Pancreas (tissue), 10 donors: ENCODE results near the gene TIPARP. TPM values are rescaled to one million over a fixed set of nuclear protein-coding genes. Genes with fewer than 3 reads are reported as not detected.
A peak's percentile ranks its signal among the peaks of the same experiment; 100 is the strongest.

Experiments
- ATAC-seq, 4 donors: fragments of 200-7000 bp; cut with Tn5 transposase; one replicate each; pipeline versions ENCODE4 v1.8.0 to v1.9.1; 2020; ENCODE audit warnings: mild to moderate bottlenecking in 4 of 4, moderate library complexity in 4 of 4
- DNase-seq, 6 donors: peaks; one replicate each; pipeline ENCODE4 v3.0.0-alpha.2; 2020
- FAIRE-seq: peaks from 2 replicates; lab custom pipeline; 2012; peaks lifted over from hg19 to GRCh38; lab: Jason Lieb, UNC
- H3K27ac ChIP-seq, 4 donors: fragments of 200-600 bp; sonication (generic); 1 replicate in 3 of 4; 2 replicates in 1 of 4; pipeline versions ENCODE4 v1.5.0 to v1.8.0; 2020
- H3K27me3 ChIP-seq, 4 donors: fragments of 200-600 bp; one replicate each; pipeline ENCODE4 v1.8.0; 2021
- H3K36me3 ChIP-seq, 3 donors: fragments of 200-600 bp; sonication (generic) in 1 of 3; one replicate each; pipeline versions ENCODE4 v1.5.0 to v1.8.0; 2020 to 2021
- H3K4me1 ChIP-seq, 3 donors: fragments of 200-600 bp; one replicate each; pipeline ENCODE4 v1.8.0; 2021
- H3K4me3 ChIP-seq, 4 donors: fragments of 200-600 bp; sonication (generic) in 2 of 4; one replicate each; pipeline versions ENCODE4 v1.5.0 to v1.8.0; 2020 to 2021
- H3K9me3 ChIP-seq, 4 donors: fragments of 200-600 bp; one replicate each; pipeline ENCODE4 v1.8.0; 2021
- CTCF ChIP-seq, 4 donors: fragments of 200-600 bp; sonication (generic) in 3 of 4; IDR thresholded peaks; one replicate each; pipeline versions ENCODE4 v1.5.0 to v1.8.0; 2021; ENCODE audit warnings: antibody characterized with exemption in 4 of 4
- WGBS, 2 donors: extraction: QIAGEN DNeasy Blood & Tissue Kit; methylation state at CpG; one replicate each; pipeline ENCODE4 v1.1.7; 2013; 5-methylcytosine and 5-hydroxymethylcytosine counted together
- intact Hi-C, 3 donors: fragments of 100-400 bp; cut with DNase I; formaldehyde crosslinking; loops; one replicate each; pipeline versions ENCODE4 v1.11.1 to v1.14.2; 2022
- polyA plus RNA-seq, 2 donors: library from polyadenylated mRNA; stranded (reverse); fragments of 200-250 nt; gene quantifications; one replicate each; pipeline ENCODE4 v1.2.3, GENCODE V29; 2013
- total RNA-seq, 6 donors: library from RNA; stranded (reverse); fragmentation: NEBNext Ultra II Directional in 4 of 6; extraction: Animal tissue kit (Norgen Biotek cat#: 25700) in 4 of 6; gene quantifications; one replicate each; pipeline versions ENCODE4 v1.2.1 to v1.2.4, GENCODE V29; 2021 to 2023
- donor health status: healthy with polysubstance abuse.
- donor health status: DM: no; HTN: no; CAD: no; lungs with moderate emphysema.
- donor health status: DM: no; HTN: no; CAD: no.
- donor health status: control.
- donor health status: control.
- donor health status: Bipolar disorder and iron deficiency.
- donor health status: DM: yes; HTN: yes; CAD: no.
- donor health status: DM: no; HTN: no; CAD: no.
- donor health status: DM: no; HTN: no; CAD: no.
- donor health status: DM: yes; HTN: yes; CAD: no.

TIPARP gene
- total and polyA plus RNA-seq, 8 donors = 6.0 to 15.0 (median 10.1) TPM

DNA sequence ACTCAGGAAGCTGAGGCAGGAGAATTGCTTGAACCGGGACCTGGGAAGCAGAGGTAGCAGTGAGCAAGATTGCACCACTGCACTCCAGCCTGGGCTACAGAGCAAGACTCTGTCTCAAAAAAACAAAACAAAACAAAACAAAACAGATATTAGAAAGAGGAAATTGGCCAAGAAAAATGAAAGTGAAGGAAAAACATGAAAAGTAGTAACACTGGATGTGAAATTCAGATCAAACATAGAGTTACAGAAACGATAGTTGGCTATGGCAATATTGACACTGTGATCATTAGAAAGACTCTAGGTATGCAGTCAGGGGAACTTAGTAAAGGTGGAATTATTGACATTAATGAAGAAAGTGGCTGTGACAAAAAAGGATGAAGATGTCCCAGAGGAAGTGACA lies 13.2 kb upstream of the TIPARP start:
- no peak for FAIRE-seq
- H3K27ac ChIP-seq = no peak overlapping the region
- TF ChIP-seq CTCF (IDR thresholded peaks at IDR 0.05) = no peak
- H3K36me3 ChIP-seq = no peaks in the 10 kb centered on the region
- intact Hi-C loops = loop anchor here in 1 of 3 donors (10.0 kb wide), 1 partner anchor 96 kb away; no protein-coding TSS in a partner anchor
- H3K27me3 ChIP-seq = no peaks in the 10 kb centered on the region
- WGBS, 2 donors = 70 to 76% methylated on average over 2 of the region's 2 CpGs
- DNase-seq = no peak
- H3K9me3 ChIP-seq = no peaks in the 10 kb centered on the region
- H3K4me1 ChIP-seq = peaks cover 0 to 12% (median 0%) of the 10 kb centered on the region in 3 donors
- no peak overlapping the region for H3K4me3 ChIP-seq
- ATAC-seq = no peak

DNA sequence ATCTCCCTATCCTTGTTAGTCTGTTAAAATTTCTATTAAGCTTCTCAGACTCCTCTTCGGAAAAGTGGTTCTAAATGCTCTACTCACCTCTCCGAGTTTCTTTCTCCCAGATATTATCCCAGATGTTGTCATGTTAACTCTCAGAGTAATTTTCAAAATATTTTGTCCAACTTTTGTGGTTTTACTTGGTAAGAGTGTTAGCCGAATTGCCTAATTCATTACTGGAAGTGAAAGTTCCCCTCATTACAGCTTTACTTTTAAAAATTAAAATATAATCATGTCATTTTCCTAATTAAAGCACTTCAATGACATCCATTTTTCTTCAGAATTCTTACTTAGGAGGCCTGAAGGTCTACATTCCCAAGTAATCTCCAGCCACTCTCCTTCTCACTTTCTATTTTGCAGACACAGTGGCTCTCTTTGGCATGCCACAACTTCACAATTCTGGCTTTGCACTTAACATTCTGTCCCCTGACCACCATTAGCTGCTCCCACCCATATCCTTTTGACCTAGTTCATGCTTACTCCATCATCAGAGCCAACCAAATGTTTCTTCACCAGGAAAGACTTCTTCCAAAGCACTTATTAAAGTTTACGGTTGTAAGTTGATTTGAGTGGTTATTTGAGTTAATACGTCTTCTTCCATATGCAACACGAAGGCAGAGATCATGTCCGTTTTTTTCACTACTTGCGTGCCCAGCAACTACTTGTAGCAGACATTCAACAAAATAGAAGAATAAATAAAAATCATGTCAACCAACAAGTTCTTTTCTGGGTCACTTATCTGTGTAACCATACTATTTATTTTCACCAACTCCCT lies 10.2 kb upstream of the TIPARP start:
- H3K27me3 ChIP-seq = no peaks in the 10 kb centered on the region
- no peaks in the 10 kb centered on the region for H3K36me3 ChIP-seq
- H3K9me3 ChIP-seq = no peaks in the 10 kb centered on the region
- intact Hi-C loops = loop anchor here in 1 of 3 donors (10.0 kb wide), 1 partner anchor 99 kb away; no protein-coding TSS in a partner anchor
- ATAC-seq = no peak
- no peak for DNase-seq
- WGBS, 2 donors = 86 to 92% methylated on average over 8 of the region's 8 CpGs
- no peak overlapping the region for H3K4me3 ChIP-seq
- peaks cover 0 to 17% (median 3%) of the 10 kb centered on the region in 3 donors for H3K4me1 ChIP-seq
- H3K27ac ChIP-seq = no peak overlapping the region
- FAIRE-seq = no peak
- no peak for TF ChIP-seq CTCF (IDR thresholded peaks at IDR 0.05)

DNA sequence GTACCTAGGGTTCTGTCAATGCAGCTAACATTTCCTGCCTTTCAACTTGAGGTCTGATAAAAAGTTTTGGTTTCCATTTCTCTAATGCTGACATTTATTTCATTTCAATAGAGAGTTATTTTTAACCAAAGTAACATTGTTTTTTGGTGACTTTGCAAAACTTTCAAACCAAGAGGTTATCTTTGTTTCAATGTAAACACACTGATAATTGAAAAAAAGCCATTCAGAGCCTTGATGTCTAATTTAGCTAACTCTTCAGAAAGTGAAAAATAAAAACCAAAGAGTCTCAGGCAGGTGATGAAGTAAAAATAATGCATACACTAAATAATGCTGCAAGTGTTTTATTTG lies 9.6 kb upstream of the TIPARP start:
- Histone ChIP-seq H3K36me3 (no peaks in the 10 kb centered on the region), H3K27me3 (no peaks in the 10 kb centered on the region), H3K4me1 (peaks cover 0 to 17% (median 3%) of the 10 kb centered on the region in 3 donors), H3K4me3 (no peak overlapping the region), H3K9me3 (no peaks in the 10 kb centered on the region), H3K27ac (no peak overlapping the region)
- DNase-seq (no peak), FAIRE-seq (peak; percentile 49), ATAC-seq (no peak)
- no peak for TF ChIP-seq CTCF (IDR thresholded peaks at IDR 0.05)
- intact Hi-C loops = loop anchor here in 1 of 3 donors (10.0 kb wide), 1 partner anchor 100 kb away; no protein-coding TSS in a partner anchor

- intact Hi-C loops = loop anchor here in 1 of 3 donors (10.0 kb wide), 1 partner anchor 100 kb away; no protein-coding TSS in a partner anchor
- no peak for TF ChIP-seq CTCF (IDR thresholded peaks at IDR 0.05)
- Histone ChIP-seq H3K36me3 (no peaks in the 10 kb centered on the region), H3K9me3 (no peaks in the 10 kb centered on the region), H3K27ac (no peak overlapping the region), H3K4me1 (peaks cover 0 to 17% (median 3%) of the 10 kb centered on the region in 3 donors), H3K4me3 (no peak overlapping the region), H3K27me3 (no peaks in the 10 kb centered on the region)
- DNase-seq (no peak), FAIRE-seq (no peak), ATAC-seq (peak in 2 of 4 donors; percentile 43 to 72)
- 73 to 79% methylated on average over 2 of the region's 2 CpGs for WGBS, 2 donors
Observed at GRCh38 chr3:156665291-156665690, 9.1 kb upstream of the TIPARP start.

GRCh38 chr3:156666073-156666472 lies 8.3 kb upstream of the TIPARP start:
- intact Hi-C loops = loop anchor here in 1 of 3 donors (10.0 kb wide), 1 partner anchor 101 kb away; no protein-coding TSS in a partner anchor
- FAIRE-seq = no peak

More at GRCh38 chr3:156666073-156666472, 8.3 kb upstream of the TIPARP start:
- WGBS, 2 donors = 51 to 58% methylated on average over 1 of the region's 1 CpG
- H3K36me3 ChIP-seq = no peaks in the 10 kb centered on the region
- no peak for DNase-seq
- H3K27ac ChIP-seq = no peak overlapping the region
- no peak for ATAC-seq
- H3K4me3 ChIP-seq = no peak overlapping the region
- no peaks in the 10 kb centered on the region for H3K27me3 ChIP-seq
- H3K9me3 ChIP-seq = no peaks in the 10 kb centered on the region
- TF ChIP-seq CTCF (IDR thresholded peaks at IDR 0.05) = no peak
- peaks cover 0 to 17% (median 3%) of the 10 kb centered on the region in 3 donors for H3K4me1 ChIP-seq
